A549 (cell line): Measurements from ENCODE around the gene FZD7.

Experiments
- CTCF ChIP-seq: fragments of >200 bp; sonication (Bioruptor Twin); formaldehyde crosslinking; IDR thresholded peaks from 3 replicates; pipeline ENCODE4 v1.5.1; 2016
- KDM5A ChIP-seq: fragments of 200-600 bp; sonication (generic); IDR thresholded peaks from 2 replicates; pipeline ENCODE4 v1.6.1; 2016; ENCODE audit warnings: antibody characterized with exemption, mild to moderate bottlenecking
- POLR2A ChIP-seq: IDR thresholded peaks from 2 replicates; pipeline ENCODE4 v1.6.1; 2012; ENCODE audit warnings: mild to moderate bottlenecking, low read length
- RFX5 ChIP-seq: fragments of 450-650 bp; IDR thresholded peaks from 2 replicates; pipeline ENCODE4 v1.7.1; 2014; ENCODE audit warnings: antibody characterized with exemption, mild to moderate bottlenecking, moderate library complexity
- TP53 ChIP-seq: fragments of 250-450 bp; sonication (Bioruptor Pico); IDR thresholded peaks from 2 replicates; pipeline ENCODE4 v1.5.0; 2021; ENCODE audit warnings: mild to moderate bottlenecking, moderate library complexity
- ZFP36 ChIP-seq: fragments of 450-650 bp; IDR thresholded peaks from 2 replicates; pipeline ENCODE4 v1.6.1; 2014; ENCODE audit warnings: borderline replicate concordance; ENCODE audit not compliant: partially characterized antibody

GRCh38 chr2:202054679-202055078, 21.0 kb downstream of the FZD7 start:
- TF ChIP-seq RFX5 (no peak), CTCF (no peak), KDM5A (no peak), POLR2A (no peak), ZFP36 (no peak), TP53 (CRISPR knock-in tag) (no peak)
